ENCODE measurements around the gene MTSS2. TPM values are rescaled to one million over a fixed set of nuclear protein-coding genes. Genes with fewer than 3 reads are reported as not detected.

Gene MTSS2
- total and polyA plus RNA-seq, 2 of the 8 experiments (the other 6 are each of a cell fraction or from before 2014, with no cell fraction given), result 23.3 to 36.7 TPM

- no peaks in the 10 kb centered on the region for H3K27me3 ChIP-seq (replicated peaks in 1 of 4; ENCODE audit: control insufficient read depth in 3 of 4, extremely low read depth in 1 of 4, insufficient read depth in 3 of 4, low read length in 3 of 4)
- H3K79me1 ChIP-seq (ENCODE audit: low read depth, low read length), result no peaks in the 10 kb centered on the region
- H3K9ac ChIP-seq (replicated peaks in 1 of 4; ENCODE audit: extremely low read depth in 1 of 4, low read depth in 3 of 4, low read length in 3 of 4), result no peak overlapping the region
- H3K18ac ChIP-seq (ENCODE audit: extremely low read depth, low read length), result no peak overlapping the region
- DNase-seq (ENCODE audit: low read depth in 1 of 2, low spot score in 2 of 2), result no peak
- no peak overlapping the region for H3K4me3 ChIP-seq (ENCODE audit: extremely low read depth in 1 of 4, insufficient read depth in 2 of 4, low read depth in 3 of 4, low read length in 4 of 4)
- H2AFZ ChIP-seq (ENCODE audit: low read length), result no peak overlapping the region
- POLR2A ChIA-PET (ENCODE audit: partially characterized antibody), result no interaction called here
- no peak overlapping the region for H3K4ac ChIP-seq (replicated peaks; ENCODE audit: insufficient read length, low read depth, low read length)
- no peaks in the 10 kb centered on the region for H4K20me1 ChIP-seq (replicated peaks in 1 of 2; ENCODE audit: control insufficient read depth in 1 of 2, insufficient read depth in 2 of 2, low read length in 2 of 2)
- no peak overlapping the region for H3K56ac ChIP-seq (replicated peaks; ENCODE audit: insufficient read length, low read depth, low read length)
- H2BK20ac ChIP-seq (ENCODE audit: low read length), result no peak overlapping the region
- WGBS, 2 experiments (ENCODE audit: extremely low coverage in 1 of 2, insufficient coverage in 1 of 2, insufficient read length in 1 of 2, insufficient replicate concordance in 2 of 2, low coverage in 1 of 2, low lambda C conversion rate in 2 of 2, missing lambda C conversion rate in 1 of 2), result 84% methylated on average over 2 of the region's 3 CpGs; no CpG with 5 or more reads in 1 of the 2 experiments
- no peak overlapping the region for H2BK12ac ChIP-seq (ENCODE audit: low read depth, low read length)
- H3K4me1 ChIP-seq (replicated peaks in 1 of 4; ENCODE audit: control insufficient read depth in 3 of 4, insufficient read depth in 4 of 4, low read length in 3 of 4), result peaks cover 0 to 2% (median 0%) of the 10 kb centered on the region in 4 experiments; a peak in 2 of 7 replicates
- no peak for FAIRE-seq
- no peak overlapping the region for H4K5ac ChIP-seq (ENCODE audit: insufficient read length, low read depth, low read length)
- no peak overlapping the region for H4K91ac ChIP-seq (replicated peaks; ENCODE audit: insufficient read length, low read length)
- H3K79me2 ChIP-seq (ENCODE audit: control insufficient read depth in 1 of 2, insufficient read depth in 2 of 2, low read length in 2 of 2), result no peaks in the 10 kb centered on the region
- H2BK15ac ChIP-seq (ENCODE audit: low read length), result no peak overlapping the region
- no peak overlapping the region for H2AK5ac ChIP-seq (ENCODE audit: low read depth, low read length)
- peaks cover 0 to 6% (median 4%) of the 10 kb centered on the region in 4 experiments; a peak in 2 of 8 replicates for H3K36me3 ChIP-seq (ENCODE audit: control insufficient read depth in 2 of 4, insufficient read depth in 4 of 4, low read length in 3 of 4)
- CTCF ChIA-PET (ENCODE audit: partially characterized antibody), result no interaction called here
- H3K4me2 ChIP-seq (ENCODE audit: insufficient read depth in 1 of 2, low read depth in 2 of 2, low read length in 2 of 2), result no peak overlapping the region
- no peaks in the 10 kb centered on the region for H3K9me3 ChIP-seq (ENCODE audit: insufficient read depth in 2 of 2, low read depth in 1 of 2, low read length in 1 of 2)
- no peak overlapping the region for H3K14ac ChIP-seq (ENCODE audit: insufficient read length)
- no peaks in the 10 kb centered on the region for H3K23me2 ChIP-seq (ENCODE audit: low read depth, low read length)
- H3K27ac ChIP-seq (ENCODE audit: low read depth, low read length), result no peak overlapping the region
- TF ChIP-seq JUN (IDR thresholded peaks at IDR 0.05; ENCODE audit: low read depth, low read length), result no peak
- no peak for TF ChIP-seq ATF3 (IDR thresholded peaks at IDR 0.05; ENCODE audit: insufficient read depth, low read depth, low read length)
- TF ChIP-seq SIN3A (conservative IDR thresholded peaks at IDR 0.05 in 1 of 2, IDR thresholded peaks at IDR 0.05 in 1 of 2; ENCODE audit: low read depth in 1 of 2, low read length in 2 of 2), result no peak
- TF ChIP-seq SP2 (IDR thresholded peaks at IDR 0.05; ENCODE audit: low read length), result no peak
- TF ChIP-seq TEAD4 (IDR thresholded peaks at IDR 0.05; ENCODE audit: low read depth, low read length), result no peak
- TF ChIP-seq GTF2F1 (IDR thresholded peaks at IDR 0.05; ENCODE audit: borderline replicate concordance, low read depth, low read length), result no peak
- TF ChIP-seq RNF2 (IDR thresholded peaks at IDR 0.05; ENCODE audit: borderline replicate concordance, low read depth, low read length, missing control alignments, poor library complexity, severe bottlenecking), result no peak
- no peak overlapping the region for H3K23ac ChIP-seq (ENCODE audit: insufficient read length)
- H2BK5ac ChIP-seq (ENCODE audit: low read depth, low read length), result no peak overlapping the region
- no peak overlapping the region for H2BK120ac ChIP-seq (replicated peaks; ENCODE audit: low read depth, low read length)
- no peak overlapping the region for H4K8ac ChIP-seq (ENCODE audit: extremely low read depth, insufficient read depth, low read length)
Observed at GRCh38 chr16:70730944-70731343, 45.1 kb upstream of the MTSS2 start.

Data from H1 (cell line).